ENCODE data around the gene MACROD2.

MACROD2 gene

DNA sequence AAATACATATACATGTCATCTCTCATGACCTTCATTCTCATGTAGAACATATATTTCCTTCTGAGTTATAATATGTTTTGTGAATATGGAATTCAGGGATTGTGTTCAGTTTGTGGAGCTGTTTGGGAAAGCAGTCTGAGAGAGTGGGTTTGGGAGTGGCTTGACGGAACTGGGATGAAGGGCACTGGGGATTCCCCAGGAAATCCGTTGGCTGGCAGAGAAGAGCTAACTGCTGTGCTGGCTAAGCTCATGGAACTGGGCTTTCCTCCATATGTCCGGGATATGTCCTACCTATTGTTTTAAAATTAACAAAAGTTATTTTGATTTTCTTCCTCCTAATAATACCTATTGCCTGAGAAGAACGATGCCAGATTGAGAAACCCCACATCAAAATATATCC is 701.6 kb downstream of the MACROD2 start:
- no peak overlapping the region for H3K4me3 ChIP-seq (ENCODE audit: low read length in 2 of 2)
- H3K27me3 ChIP-seq (ENCODE audit: control insufficient read depth in 1 of 2, insufficient read depth in 2 of 2, low read length in 2 of 2): no peaks in the 10 kb centered on the region
- H3K36me3 ChIP-seq (ENCODE audit: control insufficient read depth in 2 of 2, insufficient read depth in 2 of 2, low read length in 2 of 2): no peaks in the 10 kb centered on the region
- no peaks in the 10 kb centered on the region for H3K4me1 ChIP-seq (ENCODE audit: control insufficient read depth, insufficient read depth, low read length)
- no peak overlapping the region for H3K27ac ChIP-seq (ENCODE audit: low read length)
- H3K9me3 ChIP-seq (ENCODE audit: control insufficient read depth in 2 of 2, low read length in 2 of 2): no peaks in the 10 kb centered on the region
- H3K9ac ChIP-seq (ENCODE audit: low read length in 2 of 2): no peak overlapping the region

DNA sequence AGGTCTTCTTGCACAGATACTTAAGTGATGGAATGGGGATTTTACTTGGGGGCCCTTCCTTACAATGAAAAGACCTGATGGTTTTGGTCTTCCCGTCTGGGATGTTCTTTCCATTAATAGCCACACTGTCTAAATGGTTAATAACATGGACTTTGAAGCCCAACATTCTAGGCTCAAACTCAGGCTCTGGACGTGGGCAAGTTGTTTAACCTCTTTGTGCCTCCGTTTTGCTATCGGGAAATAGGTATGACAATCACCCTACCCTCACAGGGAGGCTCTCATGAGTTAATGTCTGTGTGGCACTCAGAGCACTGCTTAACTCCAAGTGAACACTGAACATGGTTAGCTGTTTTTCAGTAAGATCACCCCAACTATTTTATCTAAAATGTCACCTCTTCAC is 702.8 kb downstream of the MACROD2 start:
- Histone ChIP-seq H3K4me1 (ENCODE audit: control insufficient read depth, insufficient read depth, low read length) (no peaks in the 10 kb centered on the region), H3K36me3 (ENCODE audit: control insufficient read depth in 2 of 2, insufficient read depth in 2 of 2, low read length in 2 of 2) (no peaks in the 10 kb centered on the region), H3K27me3 (ENCODE audit: control insufficient read depth in 1 of 2, insufficient read depth in 2 of 2, low read length in 2 of 2) (no peaks in the 10 kb centered on the region), H3K4me3 (ENCODE audit: low read length in 2 of 2) (no peak overlapping the region), H3K9me3 (ENCODE audit: control insufficient read depth in 2 of 2, low read length in 2 of 2) (no peaks in the 10 kb centered on the region), H3K27ac (ENCODE audit: low read length) (no peak overlapping the region), H3K9ac (ENCODE audit: low read length in 2 of 2) (no peak overlapping the region)

DNA sequence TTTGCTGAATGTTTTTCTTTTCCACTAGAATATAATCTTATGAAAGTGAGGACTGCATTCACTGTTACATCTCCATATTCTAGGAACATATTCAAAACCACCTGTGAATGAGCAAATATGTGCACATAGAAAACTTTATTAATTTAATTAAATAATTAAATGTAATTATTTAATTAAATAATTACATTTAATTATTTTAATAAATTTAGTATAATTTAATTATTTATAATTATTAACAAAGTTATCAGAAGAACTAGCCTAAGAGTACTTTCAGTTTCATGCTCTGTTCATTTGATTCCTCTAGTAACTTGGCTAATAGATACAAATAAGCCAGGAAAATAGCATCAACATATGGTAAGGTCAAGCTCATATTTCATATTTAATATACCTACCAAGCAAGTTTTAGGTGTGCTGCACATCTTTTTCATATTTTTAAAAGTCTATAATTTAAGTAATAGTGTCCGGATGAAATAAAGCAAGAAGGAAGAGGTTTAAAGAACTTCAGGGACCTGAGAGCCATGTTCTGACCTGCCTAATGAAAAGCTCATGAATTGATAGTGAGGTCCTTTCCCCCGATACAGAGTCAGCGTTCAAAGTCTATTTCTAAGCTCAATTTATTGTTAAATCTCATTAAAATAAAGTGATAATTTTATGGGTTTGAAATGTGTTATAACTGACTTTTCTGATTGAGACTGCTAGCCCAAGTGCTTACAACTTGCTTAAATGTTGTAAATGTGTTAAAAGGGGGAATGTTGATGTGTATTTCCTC is 703.5 kb downstream of the MACROD2 start:
- Histone ChIP-seq H3K9ac (ENCODE audit: low read length in 2 of 2) (no peak overlapping the region), H3K27me3 (ENCODE audit: control insufficient read depth in 1 of 2, insufficient read depth in 2 of 2, low read length in 2 of 2) (no peaks in the 10 kb centered on the region), H3K27ac (ENCODE audit: low read length) (no peak overlapping the region), H3K4me3 (ENCODE audit: low read length in 2 of 2) (no peak overlapping the region), H3K4me1 (ENCODE audit: control insufficient read depth, insufficient read depth, low read length) (no peaks in the 10 kb centered on the region), H3K9me3 (ENCODE audit: control insufficient read depth in 2 of 2, low read length in 2 of 2) (no peaks in the 10 kb centered on the region), H3K36me3 (ENCODE audit: control insufficient read depth in 2 of 2, insufficient read depth in 2 of 2, low read length in 2 of 2) (no peaks in the 10 kb centered on the region)

DNA sequence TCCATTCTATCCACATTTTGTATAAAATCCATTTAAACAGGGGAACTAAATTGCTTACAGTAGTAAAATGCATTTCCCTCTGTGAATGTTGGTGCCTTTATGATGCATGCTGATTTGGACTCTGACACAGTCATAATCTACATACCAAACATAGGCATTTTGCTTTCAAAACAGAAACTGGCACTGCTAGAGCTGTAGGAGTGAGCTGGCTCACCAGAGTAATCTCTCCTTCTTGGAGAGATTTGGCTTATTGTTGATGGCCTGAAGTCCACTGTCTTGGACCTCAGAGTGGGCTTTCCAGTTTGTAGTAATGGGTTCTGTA is 705.3 kb downstream of the MACROD2 start:
- H3K36me3 ChIP-seq (ENCODE audit: control insufficient read depth in 2 of 2, insufficient read depth in 2 of 2, low read length in 2 of 2): no peaks in the 10 kb centered on the region
- H3K27ac ChIP-seq (ENCODE audit: low read length): no peak overlapping the region
- no peaks in the 10 kb centered on the region for H3K4me1 ChIP-seq (ENCODE audit: control insufficient read depth, insufficient read depth, low read length)
- no peak overlapping the region for H3K4me3 ChIP-seq (ENCODE audit: low read length in 2 of 2)
- H3K9ac ChIP-seq (ENCODE audit: low read length in 2 of 2): no peak overlapping the region
- no peaks in the 10 kb centered on the region for H3K27me3 ChIP-seq (ENCODE audit: control insufficient read depth in 1 of 2, insufficient read depth in 2 of 2, low read length in 2 of 2)
- H3K9me3 ChIP-seq (ENCODE audit: control insufficient read depth in 2 of 2, low read length in 2 of 2): no peaks in the 10 kb centered on the region

DNA sequence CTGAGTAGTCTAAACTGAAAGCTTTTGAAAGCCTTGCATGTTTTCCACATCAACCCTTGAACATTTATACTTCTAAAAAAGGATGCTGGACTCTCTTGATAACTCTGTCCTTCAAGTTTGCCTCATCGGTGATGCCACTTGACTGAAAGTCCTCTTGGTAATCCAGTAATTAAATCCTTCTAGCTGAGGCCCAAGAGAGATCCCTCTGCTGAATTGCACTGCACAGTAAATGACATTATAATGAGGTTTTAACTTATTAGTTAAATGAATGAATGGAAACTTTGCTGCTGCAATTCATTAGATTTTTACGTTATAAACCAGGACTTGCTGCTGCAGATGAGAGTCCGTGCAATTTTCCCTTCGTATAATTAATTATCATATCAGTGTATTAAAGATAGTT is 706.0 kb downstream of the MACROD2 start:
- H3K4me1 ChIP-seq (ENCODE audit: control insufficient read depth, insufficient read depth, low read length): no peaks in the 10 kb centered on the region
- no peaks in the 10 kb centered on the region for H3K9me3 ChIP-seq (ENCODE audit: control insufficient read depth in 2 of 2, low read length in 2 of 2)
- H3K9ac ChIP-seq (ENCODE audit: low read length in 2 of 2): no peak overlapping the region
- no peak overlapping the region for H3K27ac ChIP-seq (ENCODE audit: low read length)
- no peaks in the 10 kb centered on the region for H3K27me3 ChIP-seq (ENCODE audit: control insufficient read depth in 1 of 2, insufficient read depth in 2 of 2, low read length in 2 of 2)
- no peaks in the 10 kb centered on the region for H3K36me3 ChIP-seq (ENCODE audit: control insufficient read depth in 2 of 2, insufficient read depth in 2 of 2, low read length in 2 of 2)
- no peak overlapping the region for H3K4me3 ChIP-seq (ENCODE audit: low read length in 2 of 2)

DNA sequence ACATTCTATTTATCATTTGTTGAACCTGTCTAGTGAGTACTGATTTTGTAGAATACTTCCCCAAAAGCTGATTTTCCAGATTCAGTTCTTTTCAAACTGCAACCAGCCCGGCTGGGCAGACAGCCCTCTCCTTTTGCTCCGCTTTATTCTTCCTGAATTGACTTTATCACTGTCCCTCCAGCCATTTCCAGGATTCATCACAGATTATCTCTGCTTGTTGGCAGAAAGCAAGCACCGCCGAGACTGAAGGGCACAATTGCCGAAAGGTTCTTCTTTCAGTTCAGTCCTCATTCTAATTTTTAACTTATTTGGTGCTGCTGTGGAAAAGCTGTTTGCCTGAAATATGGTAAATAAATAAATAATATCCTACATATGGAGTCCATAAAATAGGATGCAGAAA is 711.2 kb downstream of the MACROD2 start:
- Histone ChIP-seq H3K36me3 (ENCODE audit: control insufficient read depth in 2 of 2, insufficient read depth in 2 of 2, low read length in 2 of 2) (no peaks in the 10 kb centered on the region), H3K9ac (ENCODE audit: low read length in 2 of 2) (no peak overlapping the region), H3K9me3 (ENCODE audit: control insufficient read depth in 2 of 2, low read length in 2 of 2) (no peaks in the 10 kb centered on the region), H3K27me3 (ENCODE audit: control insufficient read depth in 1 of 2, insufficient read depth in 2 of 2, low read length in 2 of 2) (no peaks in the 10 kb centered on the region), H3K27ac (ENCODE audit: low read length) (no peak overlapping the region), H3K4me1 (ENCODE audit: control insufficient read depth, insufficient read depth, low read length) (no peaks in the 10 kb centered on the region), H3K4me3 (ENCODE audit: low read length in 2 of 2) (no peak overlapping the region)

DNA sequence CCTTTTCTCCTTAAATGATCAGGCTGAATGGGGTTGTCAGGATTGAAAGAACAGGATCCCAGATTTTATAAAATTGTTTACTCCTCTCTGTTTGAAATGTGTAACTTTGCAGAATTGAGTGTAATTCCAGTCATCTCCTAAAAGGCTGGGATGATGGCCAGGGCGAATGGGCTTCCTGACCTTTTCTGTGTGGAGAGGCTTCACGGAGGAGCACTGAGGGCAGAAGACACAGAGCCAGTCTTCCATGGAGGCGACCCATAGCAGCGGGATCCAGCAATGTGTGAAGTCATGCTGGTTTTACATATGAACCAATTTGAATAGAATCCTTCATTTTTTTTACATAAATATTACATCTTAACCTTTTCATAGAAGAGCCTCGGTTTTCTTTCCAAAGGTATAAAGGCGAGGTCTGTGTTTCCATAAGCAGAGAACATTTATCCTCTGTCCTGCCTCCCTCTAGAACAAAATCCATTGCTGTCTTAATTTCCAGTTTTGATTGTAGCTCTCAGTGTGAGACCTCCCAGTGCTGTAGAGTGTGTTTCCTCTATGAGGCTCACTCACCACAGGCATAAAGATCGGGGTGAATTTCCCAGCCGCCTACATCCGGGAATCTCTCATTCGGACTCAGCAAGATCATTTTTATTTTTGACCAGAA is 711.8 kb downstream of the MACROD2 start:
- H3K36me3 ChIP-seq (ENCODE audit: control insufficient read depth in 2 of 2, insufficient read depth in 2 of 2, low read length in 2 of 2): no peaks in the 10 kb centered on the region
- H3K4me1 ChIP-seq (ENCODE audit: control insufficient read depth, insufficient read depth, low read length): no peaks in the 10 kb centered on the region
- H3K4me3 ChIP-seq (ENCODE audit: low read length in 2 of 2): no peak overlapping the region
- H3K9ac ChIP-seq (ENCODE audit: low read length in 2 of 2): no peak overlapping the region
- H3K9me3 ChIP-seq (ENCODE audit: control insufficient read depth in 2 of 2, low read length in 2 of 2): no peaks in the 10 kb centered on the region
- no peaks in the 10 kb centered on the region for H3K27me3 ChIP-seq (ENCODE audit: control insufficient read depth in 1 of 2, insufficient read depth in 2 of 2, low read length in 2 of 2)
- no peak overlapping the region for H3K27ac ChIP-seq (ENCODE audit: low read length)

DNA sequence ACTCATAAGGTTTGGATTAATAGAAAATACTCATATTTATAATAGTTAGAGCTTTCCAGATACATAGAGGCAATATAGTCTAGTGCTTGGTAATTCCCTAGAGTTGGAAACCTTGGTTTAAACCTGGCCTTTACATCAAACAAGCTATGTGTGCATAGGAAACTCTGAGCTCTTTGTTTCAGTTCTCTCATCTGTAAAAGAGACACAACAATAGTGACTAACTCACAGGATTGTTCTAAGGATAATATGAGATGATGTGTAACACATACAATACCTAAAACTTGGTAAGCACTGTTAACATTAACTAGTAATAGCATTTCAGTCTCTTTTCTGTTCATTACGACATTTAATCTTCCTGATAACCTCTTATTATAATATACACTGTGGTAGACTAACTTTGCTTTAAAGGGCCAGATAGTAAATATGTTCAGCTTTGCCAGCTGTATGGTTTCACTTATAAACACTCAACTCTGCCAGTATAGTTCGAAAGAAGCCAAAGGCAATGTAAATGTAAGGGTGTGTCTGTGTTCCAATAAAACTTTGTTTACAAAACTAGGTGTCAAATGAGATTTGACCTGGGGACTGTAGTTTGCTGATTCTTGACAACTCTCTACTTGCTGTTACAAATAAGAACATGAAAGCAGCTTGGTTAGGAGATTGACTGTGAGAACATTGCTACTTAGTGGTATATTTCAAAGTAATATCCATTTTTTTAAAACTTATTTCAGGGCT is 712.7 kb downstream of the MACROD2 start:
- Histone ChIP-seq H3K27me3 (ENCODE audit: control insufficient read depth in 1 of 2, insufficient read depth in 2 of 2, low read length in 2 of 2) (no peaks in the 10 kb centered on the region), H3K9me3 (ENCODE audit: control insufficient read depth in 2 of 2, low read length in 2 of 2) (no peaks in the 10 kb centered on the region), H3K4me1 (ENCODE audit: control insufficient read depth, insufficient read depth, low read length) (no peaks in the 10 kb centered on the region), H3K27ac (ENCODE audit: low read length) (no peak overlapping the region), H3K4me3 (ENCODE audit: low read length in 2 of 2) (no peak overlapping the region), H3K36me3 (ENCODE audit: control insufficient read depth in 2 of 2, insufficient read depth in 2 of 2, low read length in 2 of 2) (no peaks in the 10 kb centered on the region), H3K9ac (ENCODE audit: low read length in 2 of 2) (no peak overlapping the region)

DNA sequence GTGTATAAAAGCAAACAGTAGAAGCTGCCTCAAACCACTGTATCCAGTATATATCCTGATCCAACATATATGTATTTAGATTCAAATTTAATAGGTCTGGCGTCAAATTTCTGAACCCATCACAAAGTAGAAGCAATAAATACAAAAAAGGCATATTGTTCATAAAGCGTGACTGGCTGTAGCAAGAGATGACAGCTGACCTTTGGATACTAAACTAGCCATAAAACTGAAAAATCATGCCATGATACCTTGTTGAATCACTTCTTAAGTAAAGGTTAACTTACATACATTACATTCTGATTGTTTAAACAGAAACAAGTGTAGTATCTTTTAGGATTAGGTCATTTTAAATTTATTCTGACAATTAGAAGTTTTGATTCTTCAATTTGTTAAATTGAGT is 714.1 kb downstream of the MACROD2 start:
- Histone ChIP-seq H3K4me3 (ENCODE audit: low read length in 2 of 2) (no peak overlapping the region), H3K27ac (ENCODE audit: low read length) (no peak overlapping the region), H3K4me1 (ENCODE audit: control insufficient read depth, insufficient read depth, low read length) (no peaks in the 10 kb centered on the region)

DNA sequence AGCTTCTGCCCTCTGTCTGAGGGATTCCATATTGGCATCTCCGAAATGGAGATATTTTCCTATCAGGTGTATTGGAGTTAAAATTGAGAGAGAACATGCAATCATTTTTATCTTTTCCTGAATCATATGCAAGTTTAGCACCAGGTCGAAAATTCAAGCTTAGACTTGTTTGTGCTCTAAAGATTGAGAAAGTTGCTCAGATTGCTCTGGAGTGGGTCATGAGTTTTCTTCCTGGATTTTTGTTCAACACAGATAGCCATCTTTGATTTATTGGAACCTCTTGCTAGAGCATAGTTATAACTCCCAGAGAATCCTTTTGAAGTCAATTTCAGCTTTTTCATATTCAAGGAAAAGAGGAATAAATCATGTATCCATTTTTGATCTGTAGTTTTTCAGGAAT is 715.6 kb downstream of the MACROD2 start:
- no peaks in the 10 kb centered on the region for H3K27me3 ChIP-seq (ENCODE audit: control insufficient read depth in 1 of 2, insufficient read depth in 2 of 2, low read length in 2 of 2)
- no peak overlapping the region for H3K9ac ChIP-seq (ENCODE audit: low read length in 2 of 2)
- no peak overlapping the region for H3K4me3 ChIP-seq (ENCODE audit: low read length in 2 of 2)
- H3K27ac ChIP-seq (ENCODE audit: low read length): no peak overlapping the region
- no peaks in the 10 kb centered on the region for H3K9me3 ChIP-seq (ENCODE audit: control insufficient read depth in 2 of 2, low read length in 2 of 2)
- H3K4me1 ChIP-seq (ENCODE audit: control insufficient read depth, insufficient read depth, low read length): no peaks in the 10 kb centered on the region
- H3K36me3 ChIP-seq (ENCODE audit: control insufficient read depth in 2 of 2, insufficient read depth in 2 of 2, low read length in 2 of 2): no peaks in the 10 kb centered on the region

More for the DNA sequence above, 714.1 kb downstream of the MACROD2 start:
- no peaks in the 10 kb centered on the region for H3K27me3 ChIP-seq (ENCODE audit: control insufficient read depth in 1 of 2, insufficient read depth in 2 of 2, low read length in 2 of 2)
- H3K9ac ChIP-seq (ENCODE audit: low read length in 2 of 2): no peak overlapping the region
- H3K9me3 ChIP-seq (ENCODE audit: control insufficient read depth in 2 of 2, low read length in 2 of 2): no peaks in the 10 kb centered on the region
- no peaks in the 10 kb centered on the region for H3K36me3 ChIP-seq (ENCODE audit: control insufficient read depth in 2 of 2, insufficient read depth in 2 of 2, low read length in 2 of 2)

DNA sequence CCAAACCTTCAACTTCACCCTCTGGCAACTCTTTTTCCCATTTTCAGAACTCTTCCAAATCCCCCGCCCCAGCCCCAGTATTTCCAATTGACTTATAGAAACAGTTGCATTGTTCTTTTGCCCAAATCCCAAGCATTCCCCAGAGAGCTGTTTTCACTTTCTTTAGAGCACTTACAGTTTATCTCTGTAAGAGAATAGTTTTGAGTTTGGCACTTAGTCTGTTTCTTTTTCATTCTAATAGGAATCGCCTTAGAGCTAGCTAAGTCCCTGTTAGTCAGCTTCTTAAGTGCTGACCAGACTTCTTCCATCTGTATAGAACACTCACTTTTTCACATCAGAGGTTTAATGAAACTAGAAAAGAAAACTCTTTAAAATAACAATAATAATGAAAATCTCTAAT is 716.3 kb downstream of the MACROD2 start:
- no peaks in the 10 kb centered on the region for H3K36me3 ChIP-seq (ENCODE audit: control insufficient read depth in 2 of 2, insufficient read depth in 2 of 2, low read length in 2 of 2)
- H3K27ac ChIP-seq (ENCODE audit: low read length): no peak overlapping the region
- no peaks in the 10 kb centered on the region for H3K27me3 ChIP-seq (ENCODE audit: control insufficient read depth in 1 of 2, insufficient read depth in 2 of 2, low read length in 2 of 2)
- H3K4me1 ChIP-seq (ENCODE audit: control insufficient read depth, insufficient read depth, low read length): no peaks in the 10 kb centered on the region
- no peaks in the 10 kb centered on the region for H3K9me3 ChIP-seq (ENCODE audit: control insufficient read depth in 2 of 2, low read length in 2 of 2)
- no peak overlapping the region for H3K4me3 ChIP-seq (ENCODE audit: low read length in 2 of 2)
- H3K9ac ChIP-seq (ENCODE audit: low read length in 2 of 2): no peak overlapping the region
